ENCODE data around the gene TMEM95. TPM values are rescaled to one million over a fixed set of nuclear protein-coding genes. Genes with fewer than 3 reads are reported as not detected.

TMEM95 gene
- total RNA-seq, 6 experiments from 2014 or later = not detected

GRCh38 chr17:7322520-7323194 lies 32.3 kb upstream of the TMEM95 start:
- ATAC-seq (no peak), DNase-seq (no peak)
- intact Hi-C loops (cut with DNase I) = no loop called here
- 100% methylated on average over 3 of the region's 22 CpGs for WGBS (ENCODE audit: insufficient coverage, low coverage, low lambda C conversion rate, missing lambda C conversion rate)
- no peak for TF ChIP-seq CTCF (IDR thresholded peaks at IDR 0.05)
- TF ChIP-seq POLR2A (IDR thresholded peaks at IDR 0.05) = no peak
- H3K27ac ChIP-seq = no peak overlapping the region
- H3K36me3 ChIP-seq = peaks cover 0 to 51% (median 14%) of the 10 kb centered on the region in 4 donors
- H3K27me3 ChIP-seq = no peaks in the 10 kb centered on the region
- no peaks in the 10 kb centered on the region for H3K9me3 ChIP-seq
- H3K4me3 ChIP-seq = no peak overlapping the region
- H3K4me1 ChIP-seq = no peaks in the 10 kb centered on the region

GRCh38 chr17:7323731-7324437 lies 31.1 kb upstream of the TMEM95 start:
- 97% methylated on average over 5 of the region's 39 CpGs for WGBS (ENCODE audit: insufficient coverage, low coverage, low lambda C conversion rate, missing lambda C conversion rate)

GRCh38 chr17:7324438-7324779 lies 30.5 kb upstream of the TMEM95 start:
- TF ChIP-seq CTCF (IDR thresholded peaks at IDR 0.05) = no peak
- no peak for TF ChIP-seq POLR2A (IDR thresholded peaks at IDR 0.05)
- ATAC-seq (no peak), DNase-seq (no peak)
- WGBS (ENCODE audit: insufficient coverage, low coverage, low lambda C conversion rate, missing lambda C conversion rate) = 67% methylated on average over 1 of the region's 3 CpGs
- peaks cover 0 to 6% (median 3%) of the 10 kb centered on the region in 4 donors for H3K4me1 ChIP-seq
- H3K4me3 ChIP-seq = no peak overlapping the region
- H3K27ac ChIP-seq = no peak overlapping the region
- H3K9me3 ChIP-seq = no peaks in the 10 kb centered on the region
- peaks cover 0 to 42% (median 13%) of the 10 kb centered on the region in 4 donors for H3K36me3 ChIP-seq
- no peaks in the 10 kb centered on the region for H3K27me3 ChIP-seq
- intact Hi-C loops (cut with DNase I) = no loop called here

More at GRCh38 chr17:7323731-7324437, 31.1 kb upstream of the TMEM95 start:
- intact Hi-C loops (cut with DNase I) = no loop called here
- DNase-seq (no peak), ATAC-seq (peak; percentile 22 to 46 (median 34))
- Histone ChIP-seq H3K9me3 (no peaks in the 10 kb centered on the region), H3K4me3 (no peak overlapping the region), H3K27ac (no peak overlapping the region), H3K27me3 (no peaks in the 10 kb centered on the region), H3K36me3 (peaks cover 0 to 44% (median 13%) of the 10 kb centered on the region in 4 donors), H3K4me1 (peaks cover 0 to 6% (median 3%) of the 10 kb centered on the region in 4 donors)
- TF ChIP-seq POLR2A (IDR thresholded peaks at IDR 0.05) (no peak), CTCF (IDR thresholded peaks at IDR 0.05) (peak; percentile 51 to 64 (median 58))

GRCh38 chr17:7325031-7325528 lies 29.9 kb upstream of the TMEM95 start:
- no peak for TF ChIP-seq POLR2A (IDR thresholded peaks at IDR 0.05)
- TF ChIP-seq CTCF (IDR thresholded peaks at IDR 0.05) = no peak
- 94% methylated on average over 12 of the region's 19 CpGs for WGBS (ENCODE audit: insufficient coverage, low coverage, low lambda C conversion rate, missing lambda C conversion rate)
- Histone ChIP-seq H3K27ac (no peak overlapping the region), H3K4me3 (no peak overlapping the region), H3K9me3 (no peaks in the 10 kb centered on the region), H3K4me1 (peaks cover 0 to 7% (median 3%) of the 10 kb centered on the region in 4 donors), H3K36me3 (peaks cover 0 to 42% (median 13%) of the 10 kb centered on the region in 4 donors), H3K27me3 (no peaks in the 10 kb centered on the region)
- DNase-seq (no peak), ATAC-seq (no peak)
- intact Hi-C loops (cut with DNase I) = no loop called here
